ENCODE data around the gene FOXM1. TPM values are rescaled to one million over a fixed set of nuclear protein-coding genes. Genes with fewer than 3 reads are reported as not detected.

The FOXM1 gene
- total and polyA plus RNA-seq, 10 of the 15 experiments (the other 5 are each of a cell fraction or from before 2014, with no cell fraction given) = 15.1 to 63.2 (median 34.2) TPM

GRCh38 chr12:2812290-2813213, 64.4 kb downstream of the FOXM1 start, which contains the start of gene ITFG2 (continued):
- TF ChIP-seq ELK1 (IDR thresholded peaks at IDR 0.05; ENCODE audit: low read depth, low read length) (peak; percentile 88), ZBTB40 (IDR thresholded peaks at IDR 0.05; ENCODE audit: borderline replicate concordance) (peak; percentile 100), ZNF217 (IDR thresholded peaks at IDR 0.05) (no peak), POLR2AphosphoS2 (IDR thresholded peaks at IDR 0.05; ENCODE audit: low read depth, low read length) (peak; percentile 97), BACH1 (IDR thresholded peaks at IDR 0.05; ENCODE audit: borderline replicate concordance) (peak; percentile 93), KLF5 (IDR thresholded peaks at IDR 0.05; ENCODE audit: partially characterized antibody) (peak; percentile 91), E4F1 (IDR thresholded peaks at IDR 0.05; ENCODE audit: borderline replicate concordance, partially characterized antibody) (peak; percentile 83), CREM (IDR thresholded peaks at IDR 0.05; ENCODE audit: low read depth) (peak; percentile 68), USF2 (IDR thresholded peaks at IDR 0.05; ENCODE audit: borderline replicate concordance, low read depth, low read length) (peak; percentile 72), NFYB (IDR thresholded peaks at IDR 0.05; ENCODE audit: insufficient read depth, low read depth, low read length) (peak; percentile 85), EGR1 (IDR thresholded peaks at IDR 0.05; ENCODE audit: borderline replicate concordance in 1 of 2, low read depth in 2 of 2, low read length in 2 of 2) (peak in 1 of 2 experiments; percentile 24; a peak in 1 of 3 replicates), FOXK2 (IDR thresholded peaks at IDR 0.05) (peak; percentile 71), ZZZ3 (IDR thresholded peaks at IDR 0.05; ENCODE audit: control insufficient read depth, insufficient read length, low read depth) (no peak), RELB (IDR thresholded peaks at IDR 0.05; ENCODE audit: low read depth) (peak; percentile 96), PAX8 (IDR thresholded peaks at IDR 0.05) (no peak), JUNB (IDR thresholded peaks at IDR 0.05) (no peak; the same call in 1 of the 2 replicates), HCFC1 (IDR thresholded peaks at IDR 0.05; ENCODE audit: low read length) (peak; percentile 54)

Data from GM12878 (cell line).